CD8-positive, alpha-beta memory T cell (primary cell): ENCODE results near the gene WASHC4. TPM values are rescaled to one million over a fixed set of nuclear protein-coding genes. Genes with fewer than 3 reads are reported as not detected.

ENCODE experiments used
- CTCF ChIA-PET: fragments of 350-600 bp; sonication (Branson Sonifier 250); formaldehyde crosslinking; loops from one replicate; lab custom pipeline; 2021; ENCODE audit warnings: antibody characterized with exemption; lab: Charles Lee
- POLR2A ChIA-PET: fragments of 350-600 bp; sonication (Branson Sonifier 250); formaldehyde crosslinking; loops from one replicate; lab custom pipeline; 2021; ENCODE audit warnings: antibody characterized with exemption; lab: Charles Lee
- DNase-seq, 5 donors: peaks; one replicate each; pipeline versions ENCODE4 v3.0.0 to v3.0.0-alpha.2; 2020 to 2022; ENCODE audit warnings: mixed read lengths in 1 of 5
- H3K27ac ChIP-seq: one replicate; pipeline ENCODE4 v1.7.0; 2013; ENCODE audit warnings: low read depth, mild to moderate bottlenecking, low read length, moderate library complexity
- H3K27me3 ChIP-seq: 2 replicates; pipeline ENCODE4 v1.7.0; 2013; ENCODE audit warnings: low read length, mild to moderate bottlenecking; ENCODE audit not compliant: insufficient read depth, poor library complexity, severe bottlenecking
- H3K36me3 ChIP-seq: 2 replicates; pipeline ENCODE4 v1.7.0; 2013; ENCODE audit warnings: mild to moderate bottlenecking, low read length, moderate library complexity; ENCODE audit not compliant: insufficient read depth
- H3K4me1 ChIP-seq: 2 replicates; pipeline ENCODE4 v1.7.0; 2013; ENCODE audit warnings: mild to moderate bottlenecking, low read length, moderate library complexity; ENCODE audit not compliant: insufficient read depth
- H3K4me3 ChIP-seq: 2 replicates; pipeline ENCODE4 v1.7.0; 2013; ENCODE audit warnings: mild to moderate bottlenecking, low read length
- H3K9me3 ChIP-seq: 2 replicates; pipeline ENCODE4 v1.7.0; 2013; ENCODE audit warnings: mild to moderate bottlenecking, low read length
- H3K27ac Mint-ChIP-seq, 8 donors: one replicate each; pipeline ENCODE4 v1.8.0; 2020 to 2021; ENCODE audit warnings: mixed read lengths in 8 of 8, mild to moderate bottlenecking in 6 of 8, inconsistent platforms in 3 of 8, moderate library complexity in 3 of 8
- H3K27me3 Mint-ChIP-seq, 2 donors: one replicate each; pipeline ENCODE4 v1.8.0; 2020 to 2021; ENCODE audit warnings: mixed read lengths in 2 of 2, mild to moderate bottlenecking in 1 of 2, moderate library complexity in 1 of 2
- H3K36me3 Mint-ChIP-seq, 3 donors: one replicate each; pipeline ENCODE4 v1.8.0; 2020 to 2021; ENCODE audit warnings: mixed read lengths in 3 of 3, inconsistent platforms in 1 of 3, mild to moderate bottlenecking in 1 of 3
- H3K4me1 Mint-ChIP-seq, 3 donors: one replicate each; pipeline ENCODE4 v1.8.0; 2020 to 2021; ENCODE audit warnings: mixed read lengths in 3 of 3, inconsistent platforms in 1 of 3, mild to moderate bottlenecking in 1 of 3
- H3K4me3 Mint-ChIP-seq, 7 donors: one replicate each; pipeline ENCODE4 v1.8.0; 2020 to 2021; ENCODE audit warnings: mixed read lengths in 7 of 7, mild to moderate bottlenecking in 6 of 7, moderate library complexity in 4 of 7, inconsistent platforms in 2 of 7
- H3K9me3 Mint-ChIP-seq, 5 donors: one replicate each; pipeline ENCODE4 v1.8.0; 2020 to 2022; ENCODE audit warnings: mixed read lengths in 5 of 5, mild to moderate bottlenecking in 3 of 5, moderate library complexity in 2 of 5, inconsistent platforms in 1 of 5
- polyA plus RNA-seq: library from polyadenylated mRNA; unstranded; fragments of 300-500 nt; fragmentation: Illumina TruSeq; gene quantifications from one replicate; pipeline ENCODE4 v1.2.3, GENCODE V29; 2021
- total RNA-seq, 2 experiments: library from RNA; stranded (reverse); gene quantifications; one replicate each; pipeline ENCODE4 v1.2.3, GENCODE V29; 2021

Gene WASHC4
- total and polyA plus RNA-seq, 3 experiments from 2014 or later = 24.6 to 37.8 (median 34.3) TPM

DNA sequence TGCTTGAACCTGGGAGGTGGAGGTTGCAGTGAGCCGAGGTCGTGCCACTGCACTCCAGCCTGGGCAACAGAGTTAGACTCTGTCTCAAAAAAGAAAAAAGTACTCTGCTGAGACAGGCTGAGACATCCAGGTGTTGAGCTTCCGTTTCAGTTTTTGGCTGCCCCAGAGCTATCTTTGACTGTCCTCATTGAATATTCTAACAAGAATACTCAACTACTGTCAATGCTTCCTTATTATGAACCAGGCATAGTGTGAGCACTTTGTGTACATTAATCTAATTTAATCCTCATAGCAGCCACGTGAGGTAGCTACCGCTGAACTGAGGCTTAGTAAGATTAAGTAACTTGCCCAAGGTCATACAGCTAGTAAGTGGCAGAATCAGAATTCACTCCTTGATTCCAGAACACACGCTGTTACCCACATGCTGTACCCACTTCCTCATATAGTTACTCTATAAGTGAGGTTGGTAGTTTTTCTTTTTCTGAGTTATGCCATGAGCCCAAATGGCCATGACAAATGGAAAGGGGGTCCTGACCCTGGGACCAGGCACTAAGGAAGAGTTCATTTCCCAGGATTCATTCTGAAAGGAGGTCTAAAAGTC is 34.5 kb upstream of the WASHC4 start:
- no peaks in the 10 kb centered on the region for H3K9me3 Mint-ChIP-seq
- Histone ChIP-seq H3K36me3 (no peaks in the 10 kb centered on the region), H3K27ac (no peak overlapping the region), H3K4me3 (no peak overlapping the region), H3K9me3 (no peaks in the 10 kb centered on the region), H3K4me1 (no peaks in the 10 kb centered on the region), H3K27me3 (no peaks in the 10 kb centered on the region)
- no peaks in the 10 kb centered on the region for H3K4me1 Mint-ChIP-seq
- peaks cover 2 to 16% of the 10 kb centered on the region in 2 donors for H3K27me3 Mint-ChIP-seq
- H3K36me3 Mint-ChIP-seq = peaks cover 0 to 3% (median 0%) of the 10 kb centered on the region in 3 donors
- no peak overlapping the region for H3K4me3 Mint-ChIP-seq
- ChIA-PET POLR2A (no interaction called here), CTCF (no interaction called here)
- DNase-seq = no peak
- no peak overlapping the region for H3K27ac Mint-ChIP-seq

DNA sequence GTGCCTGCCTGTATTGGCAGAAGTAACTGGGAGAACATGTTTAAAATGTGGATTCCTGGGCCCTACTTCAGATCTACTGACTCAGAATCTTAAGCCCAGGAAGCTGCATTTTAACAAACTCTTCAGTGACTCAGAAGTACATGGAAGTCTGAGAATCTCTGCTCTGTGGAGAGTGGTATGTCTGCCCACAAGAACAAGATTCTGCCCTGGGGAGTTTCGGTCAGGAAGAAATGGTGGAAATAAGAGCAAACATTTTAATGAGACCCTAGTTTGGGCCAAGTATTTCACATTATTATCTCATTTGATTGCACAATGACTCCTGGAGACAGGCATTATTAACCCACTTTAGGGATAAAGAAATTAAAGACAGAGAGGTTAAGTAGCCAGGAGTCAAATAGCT is 31.4 kb upstream of the WASHC4 start:
- Histone ChIP-seq H3K9me3 (no peaks in the 10 kb centered on the region), H3K4me3 (no peak overlapping the region), H3K27ac (no peak overlapping the region), H3K4me1 (no peaks in the 10 kb centered on the region), H3K36me3 (no peaks in the 10 kb centered on the region), H3K27me3 (peaks cover 5% of the 10 kb centered on the region)
- H3K36me3 Mint-ChIP-seq = peaks cover 0 to 3% (median 0%) of the 10 kb centered on the region in 3 donors
- no peaks in the 10 kb centered on the region for H3K4me1 Mint-ChIP-seq
- DNase-seq = no peak
- no peak overlapping the region for H3K4me3 Mint-ChIP-seq
- no peaks in the 10 kb centered on the region for H3K9me3 Mint-ChIP-seq
- H3K27ac Mint-ChIP-seq = no peak overlapping the region
- POLR2A ChIA-PET = no interaction called here
- CTCF ChIA-PET = no interaction called here
- H3K27me3 Mint-ChIP-seq = peaks cover 3 to 28% of the 10 kb centered on the region in 2 donors

DNA sequence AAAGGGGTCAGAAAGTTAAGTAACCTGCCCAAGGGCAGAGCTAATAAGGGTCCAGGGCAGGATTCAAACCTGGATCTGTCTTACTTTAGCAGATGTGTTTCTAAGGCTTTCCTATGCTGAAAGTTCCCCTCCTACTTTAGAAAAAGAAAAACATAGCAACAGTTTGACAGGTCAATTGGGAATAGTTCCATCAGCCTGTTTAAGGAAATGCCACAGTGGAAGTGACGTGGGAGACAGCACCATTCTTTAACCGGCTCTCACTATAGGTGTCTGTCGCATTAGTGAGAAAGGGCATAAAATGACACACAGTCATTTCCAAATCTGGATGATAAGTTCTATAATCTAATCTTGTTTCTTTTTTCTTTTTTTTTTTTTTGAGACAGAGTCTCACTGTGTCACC is 30.6 kb upstream of the WASHC4 start:
- Mint-ChIP-seq H3K27ac (no peak overlapping the region), H3K9me3 (no peaks in the 10 kb centered on the region), H3K27me3 (peaks cover 3 to 32% of the 10 kb centered on the region in 2 donors), H3K4me1 (no peaks in the 10 kb centered on the region), H3K4me3 (no peak overlapping the region), H3K36me3 (peaks cover 0 to 3% (median 0%) of the 10 kb centered on the region in 3 donors)
- Histone ChIP-seq H3K9me3 (no peaks in the 10 kb centered on the region), H3K4me1 (no peaks in the 10 kb centered on the region), H3K36me3 (no peaks in the 10 kb centered on the region), H3K27me3 (peaks cover 9% of the 10 kb centered on the region), H3K4me3 (no peak overlapping the region), H3K27ac (no peak overlapping the region)
- ChIA-PET CTCF (no interaction called here), POLR2A (no interaction called here)
- no peak for DNase-seq

DNA sequence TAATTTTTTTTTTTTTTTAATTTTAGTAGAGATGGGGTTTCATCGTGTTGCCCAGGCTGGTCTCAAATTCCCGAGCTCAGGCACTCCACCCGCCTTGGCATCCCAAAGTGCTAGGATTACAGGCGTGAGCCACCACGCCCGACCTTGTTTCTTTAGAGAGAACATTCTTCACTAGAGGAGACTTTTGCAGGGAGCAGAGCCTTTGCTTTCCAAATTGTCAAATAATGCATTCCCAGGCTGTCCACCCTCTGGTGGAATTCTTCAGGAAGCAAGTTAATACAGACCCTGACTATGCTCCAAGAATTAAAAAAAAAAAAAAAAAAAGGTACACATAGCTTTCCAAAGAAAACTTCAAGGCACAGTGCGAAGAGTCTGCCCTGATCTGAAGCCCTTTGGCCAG is 30.1 kb upstream of the WASHC4 start:
- Histone ChIP-seq H3K36me3 (no peaks in the 10 kb centered on the region), H3K27ac (no peak overlapping the region), H3K27me3 (peaks cover 12% of the 10 kb centered on the region), H3K9me3 (no peaks in the 10 kb centered on the region), H3K4me3 (no peak overlapping the region), H3K4me1 (no peaks in the 10 kb centered on the region)
- Mint-ChIP-seq H3K27ac (no peak overlapping the region), H3K4me1 (no peaks in the 10 kb centered on the region), H3K9me3 (no peaks in the 10 kb centered on the region), H3K27me3 (peaks cover 3 to 34% of the 10 kb centered on the region in 2 donors), H3K4me3 (no peak overlapping the region), H3K36me3 (peaks cover 0 to 5% (median 0%) of the 10 kb centered on the region in 3 donors)
- no peak for DNase-seq
- CTCF ChIA-PET = no interaction called here
- POLR2A ChIA-PET = no interaction called here

DNA sequence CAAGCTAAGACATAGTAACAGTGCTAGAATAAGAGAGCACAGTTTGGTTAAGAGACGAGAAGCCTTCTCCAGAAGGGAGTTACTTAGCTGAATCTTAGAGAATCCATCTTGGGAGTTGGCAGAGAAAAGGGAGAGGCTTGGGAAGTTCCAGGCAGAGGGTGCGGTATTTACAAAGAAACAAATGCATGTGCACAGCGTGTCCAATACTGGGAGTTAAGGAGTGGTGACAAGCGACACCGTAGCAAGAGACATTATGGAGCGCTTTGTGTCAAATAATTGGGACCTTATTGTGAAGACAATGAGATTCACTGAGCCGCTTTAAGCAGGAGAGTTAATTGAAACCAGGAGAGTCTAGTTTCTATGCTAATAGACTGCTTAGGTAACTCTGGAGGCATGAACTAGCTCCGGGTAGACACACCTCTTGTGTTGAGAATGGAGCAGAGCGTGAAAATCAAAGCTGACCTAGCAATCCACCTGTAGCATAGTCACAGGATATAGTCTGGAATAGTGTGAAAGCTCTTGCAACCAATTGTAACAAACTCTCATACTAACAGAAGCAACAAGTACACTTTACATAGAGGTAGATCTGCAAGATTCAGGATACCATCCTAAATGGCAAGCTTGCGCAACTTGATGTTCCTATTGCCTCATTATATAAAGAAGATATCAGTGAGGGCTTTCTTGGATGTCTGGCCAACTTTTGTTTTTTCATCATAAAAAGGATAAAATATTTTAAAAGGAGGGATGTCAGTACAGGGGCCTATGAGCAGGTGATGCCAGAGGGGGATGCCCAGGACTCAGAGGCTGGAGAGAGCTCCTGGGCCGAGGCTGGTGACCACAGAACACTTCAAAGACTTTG is 28.6 kb upstream of the WASHC4 start:
- no peaks in the 10 kb centered on the region for H3K36me3 ChIP-seq
- CTCF ChIA-PET = interaction anchor here (1.5 kb wide), 1 partner anchor 697 kb away, joined by 4 read pairs; no protein-coding TSS in a partner anchor
- H3K4me1 ChIP-seq = peaks cover 7% of the 10 kb centered on the region
- peaks cover 4 to 6% (median 5%) of the 10 kb centered on the region in 3 donors for H3K4me1 Mint-ChIP-seq
- H3K36me3 Mint-ChIP-seq = peaks cover 0 to 5% (median 0%) of the 10 kb centered on the region in 3 donors
- H3K9me3 Mint-ChIP-seq = peaks cover 0 to 1% (median 0%) of the 10 kb centered on the region in 5 donors
- no peak overlapping the region for H3K4me3 Mint-ChIP-seq
- no peaks in the 10 kb centered on the region for H3K9me3 ChIP-seq
- POLR2A ChIA-PET = no interaction called here
- H3K27me3 ChIP-seq = peaks cover 27% of the 10 kb centered on the region
- H3K27me3 Mint-ChIP-seq = peaks cover 11 to 44% of the 10 kb centered on the region in 2 donors
- no peak overlapping the region for H3K27ac Mint-ChIP-seq
- H3K4me3 ChIP-seq = no peak overlapping the region
- no peak overlapping the region for H3K27ac ChIP-seq
- DNase-seq = no peak

DNA sequence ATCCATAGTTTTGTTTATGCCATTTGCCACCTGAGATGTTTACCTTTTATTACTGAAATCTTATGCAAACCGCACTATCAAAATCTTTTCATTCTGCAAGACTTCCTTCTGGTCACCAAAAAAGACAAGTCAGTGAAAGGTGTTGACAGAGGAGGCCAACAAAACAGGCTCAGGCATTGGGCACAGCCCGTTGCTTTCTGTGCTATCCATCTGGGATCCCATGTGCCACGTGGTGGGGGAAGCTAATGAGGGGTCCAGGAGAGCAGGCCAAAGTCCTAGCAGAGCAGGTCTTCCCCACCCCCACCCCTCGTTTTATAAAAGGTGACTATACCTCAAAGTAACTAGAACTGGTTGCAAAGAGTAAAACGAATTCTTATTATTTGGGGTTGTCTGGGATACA is 24.5 kb upstream of the WASHC4 start:
- no peaks in the 10 kb centered on the region for H3K9me3 ChIP-seq
- Mint-ChIP-seq H3K27me3 (peaks cover 20 to 55% of the 10 kb centered on the region in 2 donors), H3K4me1 (peaks cover 7 to 13% (median 10%) of the 10 kb centered on the region in 3 donors), H3K4me3 (no peak overlapping the region), H3K9me3 (peaks cover 0 to 6% (median 4%) of the 10 kb centered on the region in 5 donors), H3K36me3 (peaks cover 0 to 5% (median 3%) of the 10 kb centered on the region in 3 donors), H3K27ac (no peak overlapping the region)
- H3K4me3 ChIP-seq = no peak overlapping the region
- peaks cover 29% of the 10 kb centered on the region for H3K27me3 ChIP-seq
- peaks cover 10% of the 10 kb centered on the region for H3K4me1 ChIP-seq
- H3K36me3 ChIP-seq = no peaks in the 10 kb centered on the region
- ChIA-PET POLR2A (no interaction called here), CTCF (no interaction called here)
- DNase-seq = no peak
- H3K27ac ChIP-seq = no peak overlapping the region

DNA sequence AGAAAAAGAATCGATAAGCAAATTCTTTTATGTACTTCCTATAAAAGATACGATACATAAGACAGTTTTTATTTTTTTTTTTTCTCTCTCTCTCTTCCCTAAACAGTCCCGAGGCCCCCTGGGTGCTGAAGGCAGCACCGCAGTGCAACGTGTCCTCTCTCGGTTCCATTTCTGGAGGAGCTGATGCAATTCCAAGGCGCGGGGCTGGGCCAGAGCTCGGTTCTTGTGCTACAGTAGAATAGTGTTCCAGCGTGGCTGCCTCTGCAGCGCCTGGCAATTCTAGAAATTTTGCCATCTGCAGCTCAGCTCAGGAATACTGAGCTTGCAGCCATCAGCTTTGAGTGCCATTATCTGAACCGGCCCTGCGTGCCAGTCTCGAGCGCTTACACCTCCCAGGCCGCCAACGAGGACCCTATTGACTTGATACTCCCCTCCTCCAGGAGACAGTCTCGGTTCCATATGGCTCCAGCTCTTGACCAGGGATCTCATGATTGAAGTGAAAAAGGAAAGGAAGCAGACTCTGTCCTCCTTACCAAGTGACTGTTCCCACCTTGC is 23.9 kb upstream of the WASHC4 start:
- Histone ChIP-seq H3K4me3 (peak overlapping the region; percentile 38), H3K36me3 (no peaks in the 10 kb centered on the region), H3K9me3 (no peaks in the 10 kb centered on the region), H3K27ac (peak overlapping the region; percentile 48), H3K27me3 (peaks cover 29% of the 10 kb centered on the region), H3K4me1 (peaks cover 10% of the 10 kb centered on the region)
- POLR2A ChIA-PET = no interaction called here
- Mint-ChIP-seq H3K4me3 (peak overlapping the region; percentile 32 to 79 (median 75)), H3K9me3 (peaks cover 0 to 6% (median 4%) of the 10 kb centered on the region in 5 donors), H3K27ac (peak overlapping the region in 5 of 8 donors; percentile 23 to 78 (median 32)), H3K4me1 (peaks cover 7 to 13% (median 10%) of the 10 kb centered on the region in 3 donors), H3K36me3 (peaks cover 0 to 5% (median 3%) of the 10 kb centered on the region in 3 donors), H3K27me3 (peaks cover 20 to 55% of the 10 kb centered on the region in 2 donors)
- no peak for DNase-seq
- CTCF ChIA-PET = no interaction called here
